Naive thymus-derived CD8-positive, alpha-beta T cell (primary cell): ENCODE results near the gene CHRNA10. TPM values are rescaled to one million over a fixed set of nuclear protein-coding genes. Genes with fewer than 3 reads are reported as not detected.

Experiments used
- ATAC-seq, 2 donors: fragments of 150-1000 bp; cut with Tn5 transposase in 1 of 2; sonication (Bioruptor Pico), chemical (Tn5 transposase) in 1 of 2; 1 replicate in 1 of 2; 2 replicates in 1 of 2; pipeline ENCODE4 v1.10.0; 2021; ENCODE audit warnings: mild to moderate bottlenecking in 2 of 2, moderate library complexity in 2 of 2
- POLR2A ChIA-PET: fragments of 350-600 bp; sonication (Branson Sonifier 250); formaldehyde crosslinking; loops from one replicate; lab custom pipeline; 2021; ENCODE audit warnings: antibody characterized with exemption; lab: Charles Lee
- DNase-seq, 10 donors: peaks; one replicate each; pipeline versions ENCODE4 v3.0.0 to v3.0.0-alpha.2; 2020 to 2022
- H3K27ac Mint-ChIP-seq, 10 donors: one replicate each; pipeline ENCODE4 v1.8.0; 2020 to 2022; ENCODE audit warnings: mild to moderate bottlenecking in 10 of 10, mixed read lengths in 10 of 10, moderate library complexity in 4 of 10, inconsistent platforms in 1 of 10
- H3K27me3 Mint-ChIP-seq, 5 donors: one replicate each; pipeline ENCODE4 v1.8.0; 2021 to 2022; ENCODE audit warnings: mixed read lengths in 5 of 5
- H3K36me3 Mint-ChIP-seq, 3 donors: one replicate each; pipeline ENCODE4 v1.8.0; 2020 to 2022; ENCODE audit warnings: mixed read lengths in 3 of 3, mild to moderate bottlenecking in 2 of 3, inconsistent platforms in 1 of 3
- H3K4me1 Mint-ChIP-seq, 4 donors: one replicate each; pipeline ENCODE4 v1.8.0; 2021 to 2022; ENCODE audit warnings: mixed read lengths in 4 of 4
- H3K4me3 Mint-ChIP-seq, 10 donors: one replicate each; pipeline ENCODE4 v1.8.0; 2020 to 2022; ENCODE audit warnings: mild to moderate bottlenecking in 10 of 10, mixed read lengths in 10 of 10, moderate library complexity in 6 of 10, inconsistent platforms in 1 of 10
- H3K9me3 Mint-ChIP-seq, 9 donors: one replicate each; pipeline ENCODE4 v1.8.0; 2020 to 2022; ENCODE audit warnings: mixed read lengths in 9 of 9, mild to moderate bottlenecking in 3 of 9, inconsistent platforms in 1 of 9, moderate library complexity in 1 of 9
- polyA plus RNA-seq, 3 donors: library from polyadenylated mRNA; unstranded; fragments of 300-500 nt; fragmentation: Illumina TruSeq; gene quantifications; one replicate each; pipeline ENCODE4 v1.2.3, GENCODE V29; 2021
- total RNA-seq, 8 experiments: library from RNA in 2 of 8; stranded (reverse) in 2 of 8; gene quantifications; one replicate each; pipeline ENCODE4 v1.2.3 and lab custom pipeline; 2021 to 2026

Gene CHRNA10
- total and polyA plus RNA-seq, 5 experiments from 2014 or later: 0.15 to 5.1 (median 2.0) TPM; not detected in 1

- H3K4me1 Mint-ChIP-seq: peaks cover 0 to 3% (median 0%) of the 10 kb centered on the region in 4 donors
- H3K27ac Mint-ChIP-seq: peak overlapping the region in 1 of 10 donors; percentile 4
- ATAC-seq (no peak), DNase-seq (no peak)
- POLR2A ChIA-PET: interaction anchor here (0.7 kb wide), 1 partner anchor 103 kb away, joined by 8 read pairs; no protein-coding TSS in a partner anchor
- H3K27me3 Mint-ChIP-seq: no peaks in the 10 kb centered on the region
- no peak overlapping the region for H3K4me3 Mint-ChIP-seq
- peaks cover 9 to 92% (median 23%) of the 10 kb centered on the region in 3 donors for H3K36me3 Mint-ChIP-seq
- no peaks in the 10 kb centered on the region for H3K9me3 Mint-ChIP-seq
Observed at GRCh38 chr11:3684129-3684818, 13.1 kb upstream of the CHRNA10 start.

GRCh38 chr11:3683039-3683438, 11.9 kb upstream of the CHRNA10 start:
- H3K27ac Mint-ChIP-seq: peak overlapping the region in 1 of 10 donors; percentile 18
- no peak overlapping the region for H3K4me3 Mint-ChIP-seq
- POLR2A ChIA-PET: no interaction called here
- DNase-seq: no peak
- H3K36me3 Mint-ChIP-seq: peaks cover 11 to 96% (median 29%) of the 10 kb centered on the region in 3 donors
- no peaks in the 10 kb centered on the region for H3K27me3 Mint-ChIP-seq
- ATAC-seq: no peak
- H3K4me1 Mint-ChIP-seq: peaks cover 0 to 3% (median 0%) of the 10 kb centered on the region in 4 donors
- H3K9me3 Mint-ChIP-seq: no peaks in the 10 kb centered on the region

GRCh38 chr11:3679077-3679476, 7.9 kb upstream of the CHRNA10 start:
- ATAC-seq (no peak), DNase-seq (no peak)
- Mint-ChIP-seq H3K36me3 (peaks cover 6 to 94% (median 38%) of the 10 kb centered on the region in 3 donors), H3K27ac (peak overlapping the region in 1 of 10 donors; percentile 19), H3K9me3 (no peaks in the 10 kb centered on the region), H3K4me1 (peaks cover 0 to 3% (median 0%) of the 10 kb centered on the region in 4 donors), H3K27me3 (no peaks in the 10 kb centered on the region), H3K4me3 (no peak overlapping the region)
- POLR2A ChIA-PET: interaction anchor here (0.7 to 0.8 kb wide), 2 partner anchors 26 to 142 kb away, joined by 3 to 5 read pairs; no protein-coding TSS in a partner anchor

- no peaks in the 10 kb centered on the region for H3K27me3 Mint-ChIP-seq
- DNase-seq: no peak
- POLR2A ChIA-PET: no interaction called here
- ATAC-seq: no peak
- H3K9me3 Mint-ChIP-seq: no peaks in the 10 kb centered on the region
- H3K27ac Mint-ChIP-seq: peak overlapping the region in 1 of 10 donors; percentile 34
- H3K4me3 Mint-ChIP-seq: no peak overlapping the region
- peaks cover 6 to 93% (median 43%) of the 10 kb centered on the region in 3 donors for H3K36me3 Mint-ChIP-seq
- H3K4me1 Mint-ChIP-seq: peaks cover 0 to 5% (median 0%) of the 10 kb centered on the region in 4 donors
Observed at GRCh38 chr11:3675971-3676370, 4.8 kb upstream of the CHRNA10 start.

- ATAC-seq: no peak
- POLR2A ChIA-PET: no interaction called here
- H3K4me1 Mint-ChIP-seq: peaks cover 0 to 5% (median 0%) of the 10 kb centered on the region in 4 donors
- no peaks in the 10 kb centered on the region for H3K9me3 Mint-ChIP-seq
- H3K36me3 Mint-ChIP-seq: peaks cover 2 to 91% (median 40%) of the 10 kb centered on the region in 3 donors
- no peak overlapping the region for H3K27ac Mint-ChIP-seq
- no peak for DNase-seq
- no peak overlapping the region for H3K4me3 Mint-ChIP-seq
- no peaks in the 10 kb centered on the region for H3K27me3 Mint-ChIP-seq
Observed at GRCh38 chr11:3674189-3674588, 3.0 kb upstream of the CHRNA10 start.

- H3K36me3 Mint-ChIP-seq: peaks cover 0 to 77% (median 33%) of the 10 kb centered on the region in 3 donors
Observed at GRCh38 chr11:3669742-3670183, 1.4 kb downstream of the CHRNA10 start.

GRCh38 chr11:3669128-3669527, 2.1 kb downstream of the CHRNA10 start:
- peaks cover 0 to 77% (median 31%) of the 10 kb centered on the region in 3 donors for H3K36me3 Mint-ChIP-seq
- no peak for ATAC-seq
- POLR2A ChIA-PET: interaction anchor here (0.6 kb wide), 1 partner anchor 85 kb away, joined by 5 read pairs; no protein-coding TSS in a partner anchor
- no peaks in the 10 kb centered on the region for H3K27me3 Mint-ChIP-seq
- H3K4me3 Mint-ChIP-seq: peak overlapping the region in 1 of 10 donors; percentile 20
- peak overlapping the region in 3 of 10 donors; percentile 5 to 19 (median 6) for H3K27ac Mint-ChIP-seq
- peaks cover 0 to 8% (median 0%) of the 10 kb centered on the region in 4 donors for H3K4me1 Mint-ChIP-seq
- DNase-seq: no peak
- H3K9me3 Mint-ChIP-seq: no peaks in the 10 kb centered on the region

More at GRCh38 chr11:3669742-3670183, 1.4 kb downstream of the CHRNA10 start:
- H3K27me3 Mint-ChIP-seq: no peaks in the 10 kb centered on the region
- peaks cover 0 to 8% (median 0%) of the 10 kb centered on the region in 4 donors for H3K4me1 Mint-ChIP-seq
- POLR2A ChIA-PET: interaction anchor here (0.6 kb wide), 1 partner anchor 85 kb away, joined by 5 read pairs; no protein-coding TSS in a partner anchor
- no peaks in the 10 kb centered on the region for H3K9me3 Mint-ChIP-seq
- H3K27ac Mint-ChIP-seq: peak overlapping the region in 1 of 10 donors; percentile 93
- H3K4me3 Mint-ChIP-seq: no peak overlapping the region
- ATAC-seq: no peak
- DNase-seq: no peak

- peaks cover 0 to 60% (median 26%) of the 10 kb centered on the region in 3 donors for H3K36me3 Mint-ChIP-seq
- no peak overlapping the region for H3K4me3 Mint-ChIP-seq
- DNase-seq: no peak
- H3K4me1 Mint-ChIP-seq: peaks cover 0 to 8% (median 0%) of the 10 kb centered on the region in 4 donors
- no peaks in the 10 kb centered on the region for H3K9me3 Mint-ChIP-seq
- no peaks in the 10 kb centered on the region for H3K27me3 Mint-ChIP-seq
- H3K27ac Mint-ChIP-seq: no peak overlapping the region
- POLR2A ChIA-PET: no interaction called here
- no peak for ATAC-seq
Observed at GRCh38 chr11:3667149-3668035, 3.8 kb downstream of the CHRNA10 start.

- no peak overlapping the region for H3K4me3 Mint-ChIP-seq
- peaks cover 0 to 50% (median 26%) of the 10 kb centered on the region in 3 donors for H3K36me3 Mint-ChIP-seq
- peaks cover 0 to 5% (median 0%) of the 10 kb centered on the region in 4 donors for H3K4me1 Mint-ChIP-seq
- peak in 1 of 10 donors; percentile 41 for DNase-seq
- H3K9me3 Mint-ChIP-seq: no peaks in the 10 kb centered on the region
- H3K27ac Mint-ChIP-seq: peak overlapping the region in 2 of 10 donors; percentile 34 to 53
- no peak for ATAC-seq
- POLR2A ChIA-PET: no interaction called here
- H3K27me3 Mint-ChIP-seq: no peaks in the 10 kb centered on the region
Observed at GRCh38 chr11:3666023-3666530, 5.1 kb downstream of the CHRNA10 start.

- peak overlapping the region in 2 of 10 donors; percentile 29 to 34 for H3K27ac Mint-ChIP-seq
Observed at GRCh38 chr11:3665336-3666022, 5.7 kb downstream of the CHRNA10 start.

GRCh38 chr11:3664032-3664630, 7.1 kb downstream of the CHRNA10 start:
- peak in 1 of 10 donors; percentile 8 for DNase-seq
- POLR2A ChIA-PET: no interaction called here
- Mint-ChIP-seq H3K4me1 (peaks cover 0 to 5% (median 0%) of the 10 kb centered on the region in 4 donors), H3K27me3 (peaks cover 0 to 2% (median 0%) of the 10 kb centered on the region in 5 donors), H3K4me3 (no peak overlapping the region), H3K36me3 (peaks cover 0 to 34% (median 19%) of the 10 kb centered on the region in 3 donors), H3K27ac (peak overlapping the region in 3 of 10 donors; percentile 31 to 84 (median 44)), H3K9me3 (no peaks in the 10 kb centered on the region)
- no peak for ATAC-seq

More at GRCh38 chr11:3665336-3666022, 5.7 kb downstream of the CHRNA10 start:
- peak in 1 of 10 donors; percentile 43 for DNase-seq
- H3K36me3 Mint-ChIP-seq: peaks cover 0 to 45% (median 26%) of the 10 kb centered on the region in 3 donors
- no peaks in the 10 kb centered on the region for H3K27me3 Mint-ChIP-seq
- H3K4me3 Mint-ChIP-seq: no peak overlapping the region
- peaks cover 0 to 5% (median 0%) of the 10 kb centered on the region in 4 donors for H3K4me1 Mint-ChIP-seq
- no peaks in the 10 kb centered on the region for H3K9me3 Mint-ChIP-seq
- ATAC-seq: no peak
- POLR2A ChIA-PET: no interaction called here
